ENCODE data around the gene TRIM3.

DNA sequence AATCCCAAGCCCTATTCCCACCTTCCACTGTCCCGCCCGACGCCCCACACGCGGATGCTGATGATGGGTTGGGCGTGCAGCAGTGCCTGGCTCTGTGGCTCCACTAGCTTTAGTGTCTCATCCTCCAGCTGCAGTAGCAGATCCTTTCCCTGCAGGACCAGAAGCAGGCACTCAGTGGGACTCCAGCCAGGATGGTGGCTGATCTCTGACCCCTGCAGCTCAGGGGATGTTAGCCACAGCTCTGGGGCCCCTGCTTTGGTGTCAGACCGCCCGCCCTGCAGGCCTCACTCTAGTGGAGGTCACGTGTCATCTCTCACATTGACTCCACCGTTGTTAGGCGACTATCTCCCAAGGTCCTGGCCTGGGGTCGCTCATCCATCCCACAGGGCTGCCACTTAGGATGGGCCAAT is 71.7 kb downstream of the TRIM3 start:
- no peak for TF ChIP-seq EZH2 (IDR thresholded peaks at IDR 0.05; ENCODE audit: low read depth, unreplicated experiment)
- TF ChIP-seq, protein P1, sequence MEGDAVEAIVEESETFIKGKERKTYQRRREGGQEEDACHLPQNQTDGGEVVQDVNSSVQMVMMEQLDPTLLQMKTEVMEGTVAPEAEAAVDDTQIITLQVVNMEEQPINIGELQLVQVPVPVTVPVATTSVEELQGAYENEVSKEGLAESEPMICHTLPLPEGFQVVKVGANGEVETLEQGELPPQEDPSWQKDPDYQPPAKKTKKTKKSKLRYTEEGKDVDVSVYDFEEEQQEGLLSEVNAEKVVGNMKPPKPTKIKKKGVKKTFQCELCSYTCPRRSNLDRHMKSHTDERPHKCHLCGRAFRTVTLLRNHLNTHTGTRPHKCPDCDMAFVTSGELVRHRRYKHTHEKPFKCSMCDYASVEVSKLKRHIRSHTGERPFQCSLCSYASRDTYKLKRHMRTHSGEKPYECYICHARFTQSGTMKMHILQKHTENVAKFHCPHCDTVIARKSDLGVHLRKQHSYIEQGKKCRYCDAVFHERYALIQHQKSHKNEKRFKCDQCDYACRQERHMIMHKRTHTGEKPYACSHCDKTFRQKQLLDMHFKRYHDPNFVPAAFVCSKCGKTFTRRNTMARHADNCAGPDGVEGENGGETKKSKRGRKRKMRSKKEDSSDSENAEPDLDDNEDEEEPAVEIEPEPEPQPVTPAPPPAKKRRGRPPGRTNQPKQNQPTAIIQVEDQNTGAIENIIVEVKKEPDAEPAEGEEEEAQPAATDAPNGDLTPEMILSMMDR (conservative IDR thresholded peaks at IDR 0.05; ENCODE audit: low read depth in 2 of 2): no peak
- no peak for TF ChIP-seq EZH2phosphoT487 (IDR thresholded peaks at IDR 0.05; ENCODE audit: unreplicated experiment)
- TF ChIP-seq, protein P2, sequence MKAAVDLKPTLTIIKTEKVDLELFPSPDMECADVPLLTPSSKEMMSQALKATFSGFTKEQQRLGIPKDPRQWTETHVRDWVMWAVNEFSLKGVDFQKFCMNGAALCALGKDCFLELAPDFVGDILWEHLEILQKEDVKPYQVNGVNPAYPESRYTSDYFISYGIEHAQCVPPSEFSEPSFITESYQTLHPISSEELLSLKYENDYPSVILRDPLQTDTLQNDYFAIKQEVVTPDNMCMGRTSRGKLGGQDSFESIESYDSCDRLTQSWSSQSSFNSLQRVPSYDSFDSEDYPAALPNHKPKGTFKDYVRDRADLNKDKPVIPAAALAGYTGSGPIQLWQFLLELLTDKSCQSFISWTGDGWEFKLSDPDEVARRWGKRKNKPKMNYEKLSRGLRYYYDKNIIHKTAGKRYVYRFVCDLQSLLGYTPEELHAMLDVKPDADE (IDR thresholded peaks at IDR 0.05): no peak
- no peak for TF ChIP-seq ZNF114 (CRISPR knock-in tag; IDR thresholded peaks at IDR 0.05)
- no peak for TF ChIP-seq CREB1 (CRISPR knock-in tag; IDR thresholded peaks at IDR 0.05; ENCODE audit: low read depth)
- TF ChIP-seq, protein P3, sequence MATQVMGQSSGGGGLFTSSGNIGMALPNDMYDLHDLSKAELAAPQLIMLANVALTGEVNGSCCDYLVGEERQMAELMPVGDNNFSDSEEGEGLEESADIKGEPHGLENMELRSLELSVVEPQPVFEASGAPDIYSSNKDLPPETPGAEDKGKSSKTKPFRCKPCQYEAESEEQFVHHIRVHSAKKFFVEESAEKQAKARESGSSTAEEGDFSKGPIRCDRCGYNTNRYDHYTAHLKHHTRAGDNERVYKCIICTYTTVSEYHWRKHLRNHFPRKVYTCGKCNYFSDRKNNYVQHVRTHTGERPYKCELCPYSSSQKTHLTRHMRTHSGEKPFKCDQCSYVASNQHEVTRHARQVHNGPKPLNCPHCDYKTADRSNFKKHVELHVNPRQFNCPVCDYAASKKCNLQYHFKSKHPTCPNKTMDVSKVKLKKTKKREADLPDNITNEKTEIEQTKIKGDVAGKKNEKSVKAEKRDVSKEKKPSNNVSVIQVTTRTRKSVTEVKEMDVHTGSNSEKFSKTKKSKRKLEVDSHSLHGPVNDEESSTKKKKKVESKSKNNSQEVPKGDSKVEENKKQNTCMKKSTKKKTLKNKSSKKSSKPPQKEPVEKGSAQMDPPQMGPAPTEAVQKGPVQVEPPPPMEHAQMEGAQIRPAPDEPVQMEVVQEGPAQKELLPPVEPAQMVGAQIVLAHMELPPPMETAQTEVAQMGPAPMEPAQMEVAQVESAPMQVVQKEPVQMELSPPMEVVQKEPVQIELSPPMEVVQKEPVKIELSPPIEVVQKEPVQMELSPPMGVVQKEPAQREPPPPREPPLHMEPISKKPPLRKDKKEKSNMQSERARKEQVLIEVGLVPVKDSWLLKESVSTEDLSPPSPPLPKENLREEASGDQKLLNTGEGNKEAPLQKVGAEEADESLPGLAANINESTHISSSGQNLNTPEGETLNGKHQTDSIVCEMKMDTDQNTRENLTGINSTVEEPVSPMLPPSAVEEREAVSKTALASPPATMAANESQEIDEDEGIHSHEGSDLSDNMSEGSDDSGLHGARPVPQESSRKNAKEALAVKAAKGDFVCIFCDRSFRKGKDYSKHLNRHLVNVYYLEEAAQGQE (IDR thresholded peaks at IDR 0.05; ENCODE audit: unreplicated experiment): no peak
- no peak for TF ChIP-seq POLR2AphosphoS5 (IDR thresholded peaks at IDR 0.05; ENCODE audit: low read depth)
- TF ChIP-seq, protein P4, sequence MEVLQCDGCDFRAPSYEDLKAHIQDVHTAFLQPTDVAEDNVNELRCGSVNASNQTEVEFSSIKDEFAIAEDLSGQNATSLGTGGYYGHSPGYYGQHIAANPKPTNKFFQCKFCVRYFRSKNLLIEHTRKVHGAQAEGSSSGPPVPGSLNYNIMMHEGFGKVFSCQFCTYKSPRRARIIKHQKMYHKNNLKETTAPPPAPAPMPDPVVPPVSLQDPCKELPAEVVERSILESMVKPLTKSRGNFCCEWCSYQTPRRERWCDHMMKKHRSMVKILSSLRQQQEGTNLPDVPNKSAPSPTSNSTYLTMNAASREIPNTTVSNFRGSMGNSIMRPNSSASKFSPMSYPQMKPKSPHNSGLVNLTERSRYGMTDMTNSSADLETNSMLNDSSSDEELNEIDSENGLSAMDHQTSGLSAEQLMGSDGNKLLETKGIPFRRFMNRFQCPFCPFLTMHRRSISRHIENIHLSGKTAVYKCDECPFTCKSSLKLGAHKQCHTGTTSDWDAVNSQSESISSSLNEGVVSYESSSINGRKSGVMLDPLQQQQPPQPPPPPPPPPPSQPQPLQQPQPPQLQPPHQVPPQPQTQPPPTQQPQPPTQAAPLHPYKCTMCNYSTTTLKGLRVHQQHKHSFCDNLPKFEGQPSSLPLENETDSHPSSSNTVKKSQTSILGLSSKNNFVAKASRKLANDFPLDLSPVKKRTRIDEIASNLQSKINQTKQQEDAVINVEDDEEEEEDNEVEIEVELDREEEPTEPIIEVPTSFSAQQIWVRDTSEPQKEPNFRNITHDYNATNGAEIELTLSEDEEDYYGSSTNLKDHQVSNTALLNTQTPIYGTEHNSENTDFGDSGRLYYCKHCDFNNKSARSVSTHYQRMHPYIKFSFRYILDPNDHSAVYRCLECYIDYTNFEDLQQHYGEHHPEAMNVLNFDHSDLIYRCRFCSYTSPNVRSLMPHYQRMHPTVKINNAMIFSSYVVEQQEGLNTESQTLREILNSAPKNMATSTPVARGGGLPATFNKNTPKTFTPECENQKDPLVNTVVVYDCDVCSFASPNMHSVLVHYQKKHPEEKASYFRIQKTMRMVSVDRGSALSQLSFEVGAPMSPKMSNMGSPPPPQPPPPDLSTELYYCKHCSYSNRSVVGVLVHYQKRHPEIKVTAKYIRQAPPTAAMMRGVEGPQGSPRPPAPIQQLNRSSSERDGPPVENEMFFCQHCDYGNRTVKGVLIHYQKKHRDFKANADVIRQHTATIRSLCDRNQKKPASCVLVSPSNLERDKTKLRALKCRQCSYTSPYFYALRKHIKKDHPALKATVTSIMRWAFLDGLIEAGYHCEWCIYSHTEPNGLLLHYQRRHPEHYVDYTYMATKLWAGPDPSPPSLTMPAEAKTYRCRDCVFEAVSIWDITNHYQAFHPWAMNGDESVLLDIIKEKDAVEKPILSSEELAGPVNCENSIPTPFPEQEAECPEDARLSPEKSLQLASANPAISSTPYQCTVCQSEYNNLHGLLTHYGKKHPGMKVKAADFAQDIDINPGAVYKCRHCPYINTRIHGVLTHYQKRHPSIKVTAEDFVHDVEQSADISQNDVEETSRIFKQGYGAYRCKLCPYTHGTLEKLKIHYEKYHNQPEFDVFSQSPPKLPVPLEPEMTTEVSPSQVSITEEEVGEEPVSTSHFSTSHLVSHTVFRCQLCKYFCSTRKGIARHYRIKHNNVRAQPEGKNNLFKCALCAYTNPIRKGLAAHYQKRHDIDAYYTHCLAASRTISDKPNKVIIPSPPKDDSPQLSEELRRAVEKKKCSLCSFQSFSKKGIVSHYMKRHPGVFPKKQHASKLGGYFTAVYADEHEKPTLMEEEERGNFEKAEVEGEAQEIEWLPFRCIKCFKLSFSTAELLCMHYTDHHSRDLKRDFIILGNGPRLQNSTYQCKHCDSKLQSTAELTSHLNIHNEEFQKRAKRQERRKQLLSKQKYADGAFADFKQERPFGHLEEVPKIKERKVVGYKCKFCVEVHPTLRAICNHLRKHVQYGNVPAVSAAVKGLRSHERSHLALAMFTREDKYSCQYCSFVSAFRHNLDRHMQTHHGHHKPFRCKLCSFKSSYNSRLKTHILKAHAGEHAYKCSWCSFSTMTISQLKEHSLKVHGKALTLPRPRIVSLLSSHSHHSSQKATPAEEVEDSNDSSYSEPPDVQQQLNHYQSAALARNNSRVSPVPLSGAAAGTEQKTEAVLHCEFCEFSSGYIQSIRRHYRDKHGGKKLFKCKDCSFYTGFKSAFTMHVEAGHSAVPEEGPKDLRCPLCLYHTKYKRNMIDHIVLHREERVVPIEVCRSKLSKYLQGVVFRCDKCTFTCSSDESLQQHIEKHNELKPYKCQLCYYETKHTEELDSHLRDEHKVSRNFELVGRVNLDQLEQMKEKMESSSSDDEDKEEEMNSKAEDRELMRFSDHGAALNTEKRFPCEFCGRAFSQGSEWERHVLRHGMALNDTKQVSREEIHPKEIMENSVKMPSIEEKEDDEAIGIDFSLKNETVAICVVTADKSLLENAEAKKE (CRISPR knock-in tag; IDR thresholded peaks at IDR 0.05): no peak
- TF ChIP-seq ZNF331 (CRISPR knock-in tag; IDR thresholded peaks at IDR 0.05; ENCODE audit: low read depth): no peak
- no peak for TF ChIP-seq JUNB (IDR thresholded peaks at IDR 0.05; ENCODE audit: unreplicated experiment)
